Islet of Langerhans (tissue), 1 donor: Measurements from ENCODE around the gene TUBA8.
"Not testable (repeated sequence)": the region's sequence is repeated elsewhere in the genome, so short reads cannot be mapped to it uniquely, and the experiment has no call there.

Source experiments
- FAIRE-seq: peaks from one replicate; lab custom pipeline; 2011; peaks lifted over from hg19 to GRCh38; lab: Jason Lieb, UNC

TUBA8 gene

DNA sequence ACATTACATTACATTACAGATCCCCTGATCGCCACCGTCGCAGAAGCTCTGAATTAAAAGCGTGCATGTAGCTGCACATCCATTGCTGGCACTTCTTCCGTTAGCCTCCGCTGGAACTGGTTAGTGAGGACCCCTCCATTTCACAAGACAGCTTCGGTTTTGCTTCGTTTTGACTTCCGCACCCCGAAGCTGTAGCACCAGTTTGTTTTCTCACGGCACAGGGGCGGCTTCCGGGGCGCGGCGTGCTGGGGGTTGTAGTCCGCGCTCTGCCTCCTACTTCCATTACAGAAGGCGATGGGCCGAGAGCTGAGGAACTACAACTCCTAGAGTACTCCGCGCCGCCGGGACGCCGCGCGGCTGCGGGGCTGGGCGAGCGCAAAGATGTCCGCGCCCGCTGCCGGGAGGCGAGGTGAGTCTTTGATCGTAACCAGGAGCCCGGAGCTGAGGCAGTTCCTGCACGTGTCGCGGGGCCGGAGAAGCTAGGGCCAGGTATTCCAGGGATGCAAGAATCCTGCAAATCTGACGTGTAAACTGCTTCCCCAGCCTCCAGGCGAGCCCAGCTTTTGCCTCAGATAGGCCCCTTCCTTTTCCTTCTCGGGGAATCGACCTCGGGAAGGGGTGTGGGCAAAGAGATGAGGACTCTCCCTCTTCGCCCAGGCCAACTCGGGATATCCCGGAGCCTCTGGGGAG, 32.8 kb upstream of the TUBA8 start, which contains the start of gene PEX26:
Gene PEX26, plus strand, starts transcription at position 352 of the 690 bp plus-strand sequence. CDS start 387 bp downstream, outside the sequence.
- no peak for FAIRE-seq

DNA sequence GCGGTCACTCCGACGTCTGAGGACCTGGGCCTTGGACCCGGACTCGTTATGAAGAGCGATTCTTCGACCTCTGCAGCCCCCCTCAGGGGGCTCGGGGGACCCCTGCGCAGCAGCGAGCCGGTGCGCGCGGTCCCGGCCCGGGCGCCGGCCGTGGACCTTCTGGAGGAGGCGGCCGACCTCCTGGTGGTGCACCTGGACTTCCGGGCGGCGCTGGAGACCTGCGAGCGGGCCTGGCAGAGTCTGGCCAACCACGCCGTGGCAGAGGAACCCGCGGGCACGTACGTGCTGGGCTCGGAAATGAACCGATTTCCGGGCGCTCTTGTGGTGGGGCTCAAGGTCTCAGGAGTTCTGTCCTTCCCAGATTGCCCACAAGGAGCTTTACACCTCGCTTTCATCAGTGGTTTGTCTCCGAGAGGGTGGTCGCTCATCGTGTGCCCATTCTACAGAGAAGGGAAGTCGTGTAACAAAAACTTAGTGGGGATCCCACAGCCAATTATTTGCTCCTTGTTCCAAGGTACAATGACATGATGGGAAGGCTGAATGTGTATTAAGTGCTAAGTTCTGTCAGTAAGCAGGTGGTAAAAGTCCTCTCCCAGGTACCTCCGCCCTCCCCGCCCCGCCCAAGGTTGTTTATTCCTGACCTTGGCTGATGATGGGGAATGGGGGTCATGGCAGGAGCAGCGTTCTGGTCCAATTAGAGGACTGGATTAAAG, 32.1 kb upstream of the TUBA8 start:
- no peak for FAIRE-seq

DNA sequence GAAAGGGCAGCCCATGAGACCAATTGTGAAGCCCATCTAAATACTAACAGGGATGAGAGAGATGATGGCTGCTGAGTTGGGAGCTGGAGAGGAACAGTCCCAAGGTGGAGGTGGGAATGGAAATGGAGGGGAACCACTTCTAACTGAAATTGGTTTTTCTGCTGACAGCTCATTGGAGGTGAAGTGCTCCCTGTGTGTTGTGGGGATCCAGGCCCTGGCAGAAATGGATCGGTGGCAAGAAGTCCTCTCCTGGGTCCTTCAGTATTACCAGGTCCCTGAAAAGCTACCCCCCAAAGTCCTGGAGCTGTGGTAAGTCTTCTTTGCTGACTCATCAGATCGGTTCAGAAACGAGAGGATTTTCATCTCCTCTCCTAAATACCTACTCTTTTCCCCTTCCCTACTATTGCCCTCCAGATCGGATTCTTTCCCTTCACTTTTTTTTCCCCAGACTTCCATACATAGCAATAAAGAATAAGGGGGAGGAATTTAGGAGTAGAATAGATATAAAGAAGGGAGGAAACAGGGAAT, 30.8 kb upstream of the TUBA8 start:
- no peak for FAIRE-seq

DNA sequence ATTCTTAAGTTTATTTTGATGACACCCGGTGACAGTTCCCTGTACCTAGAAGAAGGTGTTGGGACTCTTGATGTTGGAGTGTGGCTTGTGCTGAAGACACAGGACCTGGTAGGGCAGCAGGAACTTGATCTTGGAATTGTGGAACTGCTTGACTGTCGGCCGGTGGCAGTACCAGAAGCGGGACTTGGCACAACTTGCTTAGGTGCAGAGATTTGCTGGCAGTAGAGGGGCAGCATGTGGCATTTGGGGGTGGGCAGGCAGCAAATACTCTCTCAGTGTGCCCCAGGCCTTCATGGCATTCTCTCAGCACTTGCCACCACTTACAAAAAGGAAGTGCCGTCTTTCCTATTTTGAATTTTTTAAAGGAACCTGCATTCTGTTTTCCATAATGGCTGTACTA, 29.2 kb upstream of the TUBA8 start:
- FAIRE-seq, result no peak

DNA sequence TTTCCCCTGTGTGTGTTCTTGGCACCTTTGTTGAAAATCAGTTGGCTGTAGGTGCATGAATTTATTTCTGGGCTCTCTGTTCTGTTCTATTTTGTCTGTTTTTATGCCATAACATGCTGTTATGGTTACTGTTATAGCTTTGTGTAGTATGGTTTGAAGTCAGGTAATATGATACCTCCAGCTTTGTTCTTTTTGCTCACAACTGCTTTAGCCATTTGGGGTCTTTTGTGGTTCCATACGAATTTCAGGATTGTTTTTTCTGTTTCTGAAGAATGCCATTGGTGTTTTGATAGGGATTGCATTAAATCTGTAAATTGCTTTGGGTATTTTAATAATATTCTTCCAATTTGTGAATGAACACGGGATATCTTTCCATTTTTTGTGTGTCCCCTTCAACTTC, 28.1 kb upstream of the TUBA8 start:
- no peak for FAIRE-seq

DNA sequence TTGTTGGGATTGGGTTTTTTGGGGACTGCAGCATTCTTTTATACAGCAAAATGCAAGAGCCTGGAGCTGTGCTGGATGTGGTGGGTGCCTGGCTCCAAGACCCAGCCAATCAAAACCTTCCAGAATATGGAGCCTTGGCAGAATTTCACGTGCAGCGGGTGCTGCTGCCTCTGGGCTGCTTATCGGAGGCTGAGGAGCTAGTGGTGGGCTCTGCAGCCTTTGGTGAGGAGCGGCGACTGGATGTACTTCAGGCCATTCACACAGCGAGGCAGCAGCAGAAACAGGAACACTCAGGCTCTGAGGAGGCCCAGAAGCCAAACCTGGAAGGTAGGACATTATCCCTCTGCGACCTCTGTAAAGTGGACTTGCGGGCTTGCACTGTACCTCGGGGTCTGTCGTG, 27.2 kb upstream of the TUBA8 start:
- no peak for FAIRE-seq

DNA sequence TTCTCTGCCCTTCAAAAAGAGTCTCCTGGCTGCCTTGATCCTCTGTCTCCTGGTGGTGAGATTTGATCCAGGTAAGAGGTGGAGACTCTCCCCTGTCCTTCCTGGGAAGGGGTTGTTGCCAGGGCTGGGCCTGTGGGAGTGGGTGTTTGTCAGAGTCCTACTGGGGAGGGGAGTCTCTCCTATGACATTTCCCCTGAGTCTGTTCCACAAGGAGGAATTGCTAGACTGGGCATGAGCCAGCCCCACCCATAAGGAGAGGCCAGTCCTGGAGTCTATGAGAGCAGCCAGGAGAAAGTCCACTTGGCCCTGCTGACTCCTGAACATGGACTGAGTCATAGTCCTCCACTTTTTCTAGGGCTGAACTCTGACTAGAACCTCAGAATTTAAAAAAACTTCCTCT, 25.4 kb upstream of the TUBA8 start:
- no peak for FAIRE-seq

DNA sequence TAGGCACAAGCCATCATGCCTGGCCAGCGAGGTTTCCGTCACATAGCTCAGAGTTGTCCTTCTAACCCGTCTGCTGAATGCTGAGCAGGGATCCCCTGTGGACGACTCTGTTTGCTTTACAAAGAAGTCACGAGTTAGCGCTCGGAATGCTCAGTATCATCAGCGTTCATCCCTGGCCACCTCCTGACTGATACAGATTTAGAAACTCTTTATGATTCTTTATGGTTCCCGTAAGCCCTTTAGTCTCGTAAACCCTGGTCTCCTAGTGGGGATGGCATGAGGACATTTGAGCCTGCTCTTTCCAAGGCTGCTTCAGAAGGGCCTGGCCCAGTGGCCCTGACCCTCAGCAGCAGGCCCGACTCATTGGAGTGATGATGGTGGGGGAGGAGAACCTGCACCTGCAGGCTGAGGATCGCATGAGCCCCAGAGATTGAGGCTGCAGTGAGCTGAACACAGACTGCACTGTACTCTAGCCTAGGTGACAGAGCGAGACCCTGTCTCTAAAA, 23.2 kb upstream of the TUBA8 start:
- no peak for FAIRE-seq

DNA sequence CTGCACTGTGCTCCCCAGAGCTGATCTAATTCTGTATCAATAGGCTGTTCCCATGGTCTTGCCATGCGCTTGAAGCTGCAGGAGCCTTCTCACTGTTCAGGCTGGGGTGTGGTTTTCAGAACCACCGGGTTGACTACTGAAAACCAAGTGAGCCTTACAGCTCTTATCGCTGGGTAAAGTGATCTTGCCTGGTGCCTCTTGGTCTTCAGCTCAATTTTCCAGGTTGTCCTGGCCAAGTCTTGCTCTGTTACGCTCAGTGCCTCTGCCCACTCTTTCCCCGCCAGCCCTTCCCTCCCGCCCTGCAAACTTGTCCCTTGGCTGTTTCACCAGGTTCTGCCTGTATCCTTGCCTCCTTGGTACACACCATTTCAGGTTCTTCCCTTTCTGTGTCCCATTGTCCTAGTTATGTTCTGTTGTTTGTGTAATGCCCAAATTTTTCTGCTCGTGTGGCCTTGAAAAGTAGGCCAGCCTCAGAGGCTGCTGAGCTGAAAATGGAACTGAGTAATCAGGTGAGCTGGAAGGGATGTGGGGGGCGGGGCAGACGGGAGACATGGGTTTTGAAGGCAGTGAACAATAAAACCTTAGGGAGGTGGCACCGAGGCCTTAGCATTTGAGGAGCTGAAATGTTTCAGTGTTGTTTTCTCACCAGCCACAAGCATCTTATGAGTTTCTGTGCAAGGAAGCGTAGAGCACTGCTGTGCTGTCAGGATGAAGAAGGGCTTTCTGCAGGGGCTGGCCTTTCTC, 21.6 kb upstream of the TUBA8 start:
- no peak for FAIRE-seq

DNA sequence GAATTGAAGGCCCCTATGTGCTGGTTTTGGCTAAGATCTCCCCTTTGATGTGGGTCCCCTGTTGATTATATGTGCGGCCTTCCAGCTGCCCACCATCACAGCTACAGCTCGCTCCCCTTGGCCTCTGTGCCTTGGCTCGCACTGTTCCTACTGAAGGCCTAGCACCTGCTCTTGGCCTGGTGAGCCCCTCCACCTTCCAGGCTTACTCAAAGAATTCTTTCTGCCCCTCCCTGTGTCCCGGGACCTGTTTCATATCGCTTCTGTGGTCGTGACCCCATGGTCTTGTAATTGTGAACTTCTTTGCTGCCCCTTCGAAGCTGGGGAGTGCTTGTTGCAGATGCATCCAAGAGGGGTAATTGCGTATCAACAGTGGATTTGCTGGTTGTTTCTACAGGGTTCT, 20.3 kb upstream of the TUBA8 start:
- FAIRE-seq, result no peak

DNA sequence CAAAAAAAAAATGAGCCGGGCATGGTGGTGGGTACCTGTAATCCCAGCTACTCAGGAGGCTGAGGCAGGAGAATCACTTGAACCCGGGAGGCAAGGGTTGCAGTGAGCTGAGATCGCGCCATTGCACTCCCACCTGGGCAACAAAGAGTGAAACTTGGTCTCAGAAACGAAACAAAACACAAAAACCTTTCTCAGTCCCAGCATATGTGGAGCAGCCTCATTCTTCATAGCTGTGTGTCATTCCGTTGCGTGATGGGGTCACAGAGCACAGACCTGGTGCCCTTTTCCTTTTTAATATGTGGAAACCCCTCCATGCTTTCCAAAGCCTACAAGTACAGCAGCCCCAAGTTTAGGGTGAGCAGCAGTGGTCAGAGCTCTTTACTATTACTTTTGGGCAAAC, 19.1 kb upstream of the TUBA8 start:
- no peak for FAIRE-seq

DNA sequence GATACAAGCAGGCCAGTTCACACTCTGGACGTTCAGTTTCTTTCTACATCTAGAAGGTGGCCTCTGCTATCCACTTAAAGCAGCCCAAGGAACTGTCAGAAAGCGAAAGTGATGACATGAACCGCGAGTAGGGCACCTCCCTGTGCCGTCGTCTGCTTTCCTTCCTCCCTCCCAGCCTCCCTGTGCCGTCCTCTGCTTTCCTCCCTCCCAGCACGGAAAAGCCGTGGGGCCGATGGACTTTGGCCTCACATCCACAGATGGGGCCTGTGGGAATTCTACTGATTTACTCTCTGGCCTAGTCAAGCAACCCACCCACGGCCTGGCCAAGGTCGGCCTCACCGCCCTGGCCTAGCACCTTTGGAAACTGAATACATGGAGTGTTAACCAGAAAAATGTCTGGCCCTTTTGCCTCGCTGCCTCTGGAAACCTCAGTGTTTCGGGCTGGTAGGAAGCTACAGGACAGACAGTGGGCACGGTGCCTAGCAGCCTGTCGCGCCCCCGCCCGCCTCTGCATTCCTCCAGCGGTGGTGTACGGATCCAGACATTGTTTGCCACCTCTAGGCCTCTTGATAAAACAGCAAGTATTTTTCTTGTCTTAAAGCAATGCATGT, 18.6 kb upstream of the TUBA8 start:
- peak; percentile 27 for FAIRE-seq

DNA sequence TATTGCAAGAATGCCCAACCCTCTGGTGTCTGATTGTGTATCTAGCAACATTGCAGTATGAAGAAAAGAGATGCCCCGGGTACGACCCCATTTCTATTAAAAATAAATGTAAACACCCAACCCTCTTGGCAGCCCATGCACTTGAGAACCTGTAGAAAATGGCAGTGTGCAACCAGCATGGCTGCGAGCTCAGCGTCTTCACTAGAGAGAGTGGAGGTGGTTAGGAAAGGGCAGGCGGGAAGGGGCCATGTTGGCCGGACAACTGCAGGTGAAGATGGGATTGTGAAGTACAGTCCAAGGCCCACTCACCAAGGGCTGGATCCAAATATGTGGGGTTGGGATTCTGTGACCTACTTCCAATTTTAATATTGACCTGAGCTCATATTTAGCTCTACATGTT, 16.9 kb upstream of the TUBA8 start:
- FAIRE-seq, result no peak

DNA sequence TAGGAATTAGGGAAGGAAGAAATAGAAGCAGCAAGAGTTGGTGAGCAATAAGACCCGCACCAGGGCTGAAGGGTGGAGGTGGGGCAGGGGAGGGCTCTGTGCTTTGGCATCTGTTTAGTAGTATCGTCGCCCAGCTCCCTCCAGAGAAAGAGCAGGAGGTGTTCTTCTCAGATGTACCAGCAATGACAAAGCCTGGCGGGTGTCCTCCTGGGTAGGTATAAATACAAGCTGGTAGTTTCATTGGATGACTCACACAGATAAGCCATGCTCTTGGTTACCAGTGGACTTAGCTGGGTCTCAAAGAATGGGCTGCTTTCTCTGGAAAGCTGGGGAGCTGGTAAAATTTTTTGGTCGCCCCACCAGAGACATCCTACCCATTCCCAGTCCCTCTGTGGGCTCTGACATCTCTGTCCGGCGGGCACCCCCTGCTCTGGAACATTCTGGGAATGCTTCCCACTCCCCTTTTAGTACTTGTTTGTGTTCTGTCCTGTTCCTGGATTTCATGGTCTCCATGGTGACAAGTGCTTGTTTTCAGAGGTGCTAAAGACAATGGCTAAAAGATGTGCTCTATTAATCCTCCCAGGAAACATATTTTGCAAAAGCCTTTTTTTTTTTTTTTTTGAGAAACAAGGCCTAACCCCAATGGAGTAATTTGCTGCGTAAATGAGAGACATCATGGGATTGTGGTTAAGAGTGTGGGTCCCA, 15.4 kb upstream of the TUBA8 start:
- FAIRE-seq, result no peak

DNA sequence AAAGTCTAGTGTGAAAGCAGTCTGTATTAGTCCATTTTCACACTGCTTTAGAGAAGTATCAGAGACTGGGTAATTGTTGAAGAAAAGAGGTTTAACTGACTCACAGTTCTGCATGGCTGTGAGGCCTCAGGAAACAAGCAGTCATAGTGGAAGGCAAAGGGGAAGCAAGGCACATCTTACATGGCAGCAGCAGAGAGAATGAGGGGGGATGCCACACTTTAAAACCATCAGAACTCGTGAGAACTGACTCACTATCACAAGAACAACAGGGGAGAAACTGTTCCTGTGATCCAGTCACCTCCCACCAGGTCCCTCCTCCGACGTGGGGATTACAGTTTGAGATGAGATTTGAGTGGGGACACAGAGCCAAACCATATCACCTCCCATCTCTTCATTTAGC, 13.8 kb upstream of the TUBA8 start:
- FAIRE-seq, result no peak

DNA sequence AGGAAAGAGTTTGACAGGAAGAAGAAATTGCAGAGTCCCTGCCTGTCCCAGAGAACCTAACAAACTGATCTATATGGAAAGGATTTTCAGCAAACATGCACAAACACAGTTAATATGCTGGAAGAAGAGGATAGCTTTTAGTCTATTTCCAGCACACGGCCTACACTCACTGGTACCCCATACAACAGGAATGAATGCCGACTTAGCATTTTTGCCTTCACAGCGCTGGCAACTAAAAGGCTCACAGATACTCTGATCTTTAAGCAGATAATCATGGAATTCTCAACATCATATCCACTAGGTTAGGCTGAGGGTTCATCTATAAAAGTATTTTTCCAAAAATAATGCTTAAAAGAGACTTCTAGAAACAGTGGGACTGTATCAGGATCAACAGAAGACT, 9.8 kb upstream of the TUBA8 start:
- no peak for FAIRE-seq

DNA sequence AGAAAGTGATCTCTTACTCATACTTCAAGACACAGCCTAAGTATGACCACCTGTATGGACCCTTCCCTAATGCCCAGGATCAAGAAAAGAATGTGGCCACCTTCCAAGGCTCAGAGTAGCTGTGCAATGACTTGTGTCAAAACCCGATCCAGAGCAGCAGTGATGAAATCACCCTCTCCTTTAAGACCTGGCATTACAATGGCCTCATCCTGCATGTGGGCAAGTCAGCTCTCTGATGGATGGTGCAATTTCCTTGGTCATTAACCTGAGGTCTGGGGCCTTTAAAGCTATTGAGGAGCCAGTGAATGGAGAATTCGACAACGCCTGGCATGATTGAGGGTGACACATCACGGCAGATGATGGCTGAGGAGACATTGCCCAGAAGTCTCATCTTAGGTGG, 9.1 kb upstream of the TUBA8 start:
- FAIRE-seq, result no peak

DNA sequence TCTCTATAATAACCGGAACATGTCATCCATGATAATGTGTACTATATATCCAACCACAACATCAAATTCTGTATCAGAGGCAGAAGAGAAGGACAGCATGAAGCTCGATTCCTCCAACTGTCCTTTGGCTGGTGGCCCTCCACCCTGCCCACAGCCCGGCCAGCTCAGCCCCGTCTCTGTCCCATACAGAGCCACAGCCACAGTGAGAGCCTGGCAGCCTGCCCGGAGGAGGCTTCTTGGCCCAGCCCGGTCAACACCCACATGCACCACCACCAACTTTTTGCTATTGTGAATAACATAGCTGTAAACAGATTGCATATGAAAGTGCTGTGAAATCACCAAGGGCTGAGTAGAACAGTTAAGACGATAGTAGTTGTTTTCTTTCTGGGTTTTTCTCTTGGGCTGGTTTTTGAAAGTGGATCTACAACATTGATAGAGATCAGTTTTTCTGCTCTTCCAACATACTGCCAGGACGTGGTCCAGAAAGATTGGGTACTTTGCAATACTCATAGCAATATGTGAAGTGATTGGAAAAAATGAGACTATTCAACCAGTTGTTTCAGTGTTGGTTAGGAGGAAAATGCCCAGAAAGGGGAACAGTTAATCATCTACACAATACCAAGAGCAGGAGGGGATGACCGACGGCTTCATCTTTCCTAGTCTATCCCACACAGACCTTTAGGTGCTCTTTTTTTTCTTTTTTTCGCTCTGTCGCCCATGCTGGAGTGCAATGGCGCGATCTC, 6.9 kb upstream of the TUBA8 start:
- FAIRE-seq, result no peak

DNA sequence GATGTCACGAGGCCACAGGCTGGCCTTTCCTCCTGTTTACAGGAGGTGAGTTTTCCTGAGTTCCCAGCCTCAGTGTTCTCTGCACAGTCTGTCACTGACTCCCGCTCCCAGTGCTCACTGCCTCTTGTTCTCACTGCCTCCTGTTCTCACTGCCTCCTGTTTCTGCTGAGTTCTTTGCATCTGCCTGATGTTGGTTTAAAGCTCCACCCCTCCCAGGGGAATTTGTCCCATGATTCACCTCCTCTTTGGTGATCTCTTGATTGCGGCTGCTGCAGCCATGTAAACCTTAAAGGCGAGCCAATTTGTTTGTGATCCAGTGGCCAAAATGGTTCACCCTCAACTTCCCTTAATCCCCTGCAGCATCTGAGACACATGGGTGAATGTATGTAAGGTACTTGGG, 6.0 kb upstream of the TUBA8 start:
- no peak for FAIRE-seq

DNA sequence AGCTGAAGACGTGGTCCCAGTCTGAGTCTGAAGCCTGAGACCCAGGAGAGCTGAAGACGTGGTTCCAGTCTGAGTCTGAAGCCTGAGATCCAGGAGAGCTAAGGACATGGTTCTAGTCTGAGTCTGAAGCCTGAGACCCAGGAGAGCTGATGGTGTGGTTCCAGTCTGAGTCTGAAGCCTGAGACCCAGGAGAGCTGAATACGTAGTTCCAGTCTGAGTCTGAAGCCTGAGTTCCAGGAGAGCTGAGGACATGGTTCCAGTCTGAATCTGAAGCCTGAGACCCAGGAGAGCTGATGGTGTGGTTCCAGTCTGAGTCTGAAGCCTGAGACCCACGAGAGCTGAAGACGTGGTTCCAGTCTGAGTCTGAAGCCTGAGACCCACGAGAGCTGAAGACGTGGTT, 4.6 kb upstream of the TUBA8 start:
- not testable (repeated sequence) for FAIRE-seq
